Spinal cord (tissue), 10 donors: ENCODE data around the gene TRAP1. TPM values are rescaled to one million over a fixed set of nuclear protein-coding genes. Genes with fewer than 3 reads are reported as not detected.
A peak's percentile ranks its signal among the peaks of the same experiment; 100 is the strongest.
"Not testable (repeated sequence)": the region's sequence is repeated elsewhere in the genome, so short reads cannot be mapped to it uniquely, and the experiment has no call there.

Experiments used
- DNase-seq, 6 donors: peaks; one replicate each; pipeline versions ENCODE4 v3.0.0 to v3.0.0-alpha.2; 2013 to 2015; ENCODE audit warnings: low spot score in 6 of 6, low read depth in 4 of 6
- H3K27ac ChIP-seq: one replicate; pipeline ENCODE4 v1.5.1; 2013; ENCODE audit warnings: low read depth, low read length, control low read depth
- H3K27me3 ChIP-seq: one replicate; pipeline ENCODE4 v1.6.1; 2013; ENCODE audit warnings: low read length; ENCODE audit not compliant: control insufficient read depth, insufficient read depth
- H3K36me3 ChIP-seq: one replicate; pipeline ENCODE4 v1.6.1; 2013; ENCODE audit warnings: low read length; ENCODE audit not compliant: control insufficient read depth, insufficient read depth
- H3K4me1 ChIP-seq: one replicate; pipeline ENCODE4 v1.6.1; 2013; ENCODE audit warnings: low read length; ENCODE audit not compliant: control insufficient read depth, insufficient read depth
- H3K4me3 ChIP-seq: one replicate; pipeline ENCODE4 v1.5.1; 2013; ENCODE audit warnings: low read depth, low read length, control low read depth
- H3K9me3 ChIP-seq: one replicate; pipeline ENCODE4 v1.6.1; 2013; ENCODE audit warnings: low read length; ENCODE audit not compliant: control insufficient read depth, insufficient read depth
- WGBS: methylation state at CpG from one replicate; pipeline ENCODE4 v1.1.5; 2013; ENCODE audit warnings: missing lambda C conversion rate; ENCODE audit not compliant: insufficient coverage; 5-methylcytosine and 5-hydroxymethylcytosine counted together
- polyA plus RNA-seq, 2 donors: library from polyadenylated mRNA; unstranded; fragments of 120-200 nt; gene quantifications; one replicate each; pipeline ENCODE4 v1.2.1, GENCODE V29; 2013; ENCODE audit not compliant: insufficient read length in 2 of 2
- total RNA-seq, 2 donors: library from RNA; depleted of rRNA in 1 of 2; stranded (reverse); fragments of 120-200 nt in 1 of 2; fragments of >200 nt in 1 of 2; gene quantifications; one replicate each; pipeline versions ENCODE4 v1.2.3 to v1.2.4, GENCODE V29; 2013 to 2014
- donor health status: healthy.

The TRAP1 gene
- total and polyA plus RNA-seq, 4 donors: 68.1 to 142 (median 82.8) TPM

GRCh38 chr16:3610698-3611145, 106.6 kb downstream of the TRAP1 start:
- H3K4me3 ChIP-seq: peak overlapping the region; percentile 92
- peak in 3 of 6 donors; percentile 0 to 14 (median 4) for DNase-seq
- peak overlapping the region; percentile 78 for H3K27ac ChIP-seq
- no peaks in the 10 kb centered on the region for H3K9me3 ChIP-seq
- H3K36me3 ChIP-seq: peaks cover 16% of the 10 kb centered on the region
- 0% methylated on average over 7 of the region's 10 CpGs for WGBS
- no peaks in the 10 kb centered on the region for H3K27me3 ChIP-seq
- peaks cover 15% of the 10 kb centered on the region for H3K4me1 ChIP-seq

- WGBS: 76% methylated on average over 11 of the region's 14 CpGs
- no peaks in the 10 kb centered on the region for H3K27me3 ChIP-seq
- peaks cover 18% of the 10 kb centered on the region for H3K36me3 ChIP-seq
- H3K9me3 ChIP-seq: no peaks in the 10 kb centered on the region
- DNase-seq: peak in 1 of 6 donors; percentile 9
- H3K4me1 ChIP-seq: peaks cover 15% of the 10 kb centered on the region
- peak overlapping the region; percentile 92 for H3K4me3 ChIP-seq
- H3K27ac ChIP-seq: no peak overlapping the region
These were observed 107.2 kb downstream of the TRAP1 start for GRCh38 chr16:3609895-3610697.

GRCh38 chr16:3608976-3609375, 108.3 kb downstream of the TRAP1 start:
- DNase-seq: not testable (repeated sequence)

GRCh38 chr16:3608069-3608468, 109.3 kb downstream of the TRAP1 start:
- 88% methylated on average over 1 of the region's 5 CpGs for WGBS
- peaks cover 15% of the 10 kb centered on the region for H3K4me1 ChIP-seq
- no peaks in the 10 kb centered on the region for H3K9me3 ChIP-seq
- no peak overlapping the region for H3K4me3 ChIP-seq
- no peak overlapping the region for H3K27ac ChIP-seq
- H3K27me3 ChIP-seq: no peaks in the 10 kb centered on the region
- peaks cover 35% of the 10 kb centered on the region for H3K36me3 ChIP-seq
- DNase-seq: no peak

More at GRCh38 chr16:3608976-3609375, 108.3 kb downstream of the TRAP1 start:
- WGBS: 94% methylated on average over 10 of the region's 13 CpGs
- not testable (repeated sequence) for H3K9me3 ChIP-seq, H3K27me3 ChIP-seq, H3K4me3 ChIP-seq, H3K27ac ChIP-seq
- H3K36me3 ChIP-seq: peaks cover 26% of the 10 kb centered on the region
- peaks cover 15% of the 10 kb centered on the region for H3K4me1 ChIP-seq

Other genes starting within 250 kb of the TRAP1 start
- gene C16orf90, start 222.0 kb downstream of the TRAP1 start, total RNA-seq: not detected
- gene C16orf90, start 222.0 kb downstream of the TRAP1 start, polyA plus RNA-seq: not detected
- 10 to 100 TPM; 29.0 to 50.7 TPM for gene CLUAP1, start 216.5 kb downstream of the TRAP1 start, total RNA-seq
- gene CLUAP1, start 216.5 kb downstream of the TRAP1 start, polyA plus RNA-seq: 10 to 100 TPM; 42.1 to 50.4 TPM
- under 1 TPM; 0.59 to 0.88 TPM for gene NLRC3, start 140.1 kb downstream of the TRAP1 start, total RNA-seq
- gene NLRC3, start 140.1 kb downstream of the TRAP1 start, polyA plus RNA-seq: 1 to 10 TPM; 2.3 to 3.3 TPM
- gene SLX4, start 105.9 kb downstream of the TRAP1 start, total RNA-seq: 1 to 10 TPM; 6.2 to 6.9 TPM
- gene SLX4, start 105.9 kb downstream of the TRAP1 start, polyA plus RNA-seq: 10 to 100 TPM; 10.5 to 15.7 TPM
- 10 to 100 TPM; 23.5 to 29.2 TPM for gene DNASE1, start 62.8 kb downstream of the TRAP1 start, total RNA-seq
- 10 to 100 TPM; 24.2 to 37.6 TPM for gene DNASE1, start 62.8 kb downstream of the TRAP1 start, polyA plus RNA-seq
- 10 to 100 TPM; 41.5 to 62.4 TPM for gene CREBBP, start 163.2 kb upstream of the TRAP1 start, total RNA-seq
- gene CREBBP, start 163.2 kb upstream of the TRAP1 start, polyA plus RNA-seq: 10 to 100 TPM; 60.4 to 64.3 TPM